Sigmoid colon (tissue), 7 donors: ENCODE data around the gene NPC1. TPM values are rescaled to one million over a fixed set of nuclear protein-coding genes. Genes with fewer than 3 reads are reported as not detected.
"Not testable (repeated sequence)": the region's sequence is repeated elsewhere in the genome, so short reads cannot be mapped to it uniquely, and the experiment has no call there.

Experiments
- DNase-seq: peaks from one replicate; pipeline ENCODE4 v3.0.0-alpha.2; 2019
- H3K27ac ChIP-seq, 4 donors: fragments of 200-600 bp; sonication (generic); one replicate each; pipeline ENCODE4 v1.5.1; 2016 to 2019; ENCODE audit warnings: mild to moderate bottlenecking in 1 of 4
- H3K27me3 ChIP-seq, 3 donors: fragments of 200-600 bp; sonication (generic); one replicate each; pipeline ENCODE4 v1.5.1; 2019; ENCODE audit warnings: mild to moderate bottlenecking in 1 of 3
- H3K36me3 ChIP-seq, 4 donors: fragments of 200-600 bp; sonication (generic); one replicate each; pipeline ENCODE4 v1.5.1; 2016 to 2019
- H3K4me1 ChIP-seq, 4 donors: fragments of 200-600 bp; sonication (generic); one replicate each; pipeline ENCODE4 v1.5.1; 2017 to 2019
- H3K4me3 ChIP-seq, 4 donors: fragments of 200-600 bp; sonication (generic); one replicate each; pipeline ENCODE4 v1.5.1; 2017 to 2019; ENCODE audit warnings: mild to moderate bottlenecking in 2 of 4, moderate library complexity in 1 of 4
- H3K9me3 ChIP-seq, 4 donors: fragments of 200-600 bp in 3 of 4; sonication (generic) in 3 of 4; one replicate each; pipeline versions ENCODE4 v1.5.1 to v1.6.1; 2013 to 2019
- CTCF ChIP-seq, 4 experiments: fragments of 450-650 bp in 3 of 4; fragments of 200-600 bp in 1 of 4; IDR thresholded peaks; one replicate each; pipeline ENCODE4 v1.5.1; 2016 to 2019; ENCODE audit warnings: antibody characterized with exemption in 4 of 4, mild to moderate bottlenecking in 3 of 4, moderate library complexity in 2 of 4
- EP300 ChIP-seq, 4 donors: sonication (generic); formaldehyde crosslinking; IDR thresholded peaks; one replicate each; pipeline ENCODE4 v1.6.1; 2017; ENCODE audit warnings: antibody characterized with exemption in 4 of 4
- POLR2A ChIP-seq, 2 donors: fragments of 450-650 bp; IDR thresholded peaks; one replicate each; pipeline ENCODE4 v1.6.1; 2016; ENCODE audit warnings: antibody characterized with exemption in 2 of 2, mild to moderate bottlenecking in 2 of 2, moderate library complexity in 2 of 2
- POLR2AphosphoS5 ChIP-seq, 4 donors: sonication (generic); formaldehyde crosslinking; IDR thresholded peaks; one replicate each; pipeline ENCODE4 v1.6.1; 2017; ENCODE audit warnings: antibody characterized with exemption in 4 of 4
- WGBS, 2 donors: extraction: QIAGEN DNeasy Blood & Tissue Kit; methylation state at CpG; one replicate each; pipeline ENCODE4 v1.1.7; 2013; 5-methylcytosine and 5-hydroxymethylcytosine counted together
- intact Hi-C: fragments of 100-400 bp; cut with DNase I; formaldehyde crosslinking; loops from one replicate; pipeline ENCODE4 v1.15.1; 2023
- polyA plus RNA-seq, 3 donors: library from polyadenylated mRNA; stranded (reverse); fragments of 200-250 nt; gene quantifications; one replicate each; pipeline ENCODE4 v1.2.3, GENCODE V29; 2013
- total RNA-seq, 4 donors: library from RNA; depleted of rRNA; stranded (reverse); fragments of >200 nt; gene quantifications; one replicate each; pipeline ENCODE4 v1.1.0, GENCODE V29; 2016
- donor health status: healthy with polysubstance abuse.
- donor health status: Bipolar disorder and iron deficiency.
- donor health status: healthy.

Gene NPC1
- total and polyA plus RNA-seq, 7 donors, result 9.0 to 59.2 (median 34.9) TPM

DNA sequence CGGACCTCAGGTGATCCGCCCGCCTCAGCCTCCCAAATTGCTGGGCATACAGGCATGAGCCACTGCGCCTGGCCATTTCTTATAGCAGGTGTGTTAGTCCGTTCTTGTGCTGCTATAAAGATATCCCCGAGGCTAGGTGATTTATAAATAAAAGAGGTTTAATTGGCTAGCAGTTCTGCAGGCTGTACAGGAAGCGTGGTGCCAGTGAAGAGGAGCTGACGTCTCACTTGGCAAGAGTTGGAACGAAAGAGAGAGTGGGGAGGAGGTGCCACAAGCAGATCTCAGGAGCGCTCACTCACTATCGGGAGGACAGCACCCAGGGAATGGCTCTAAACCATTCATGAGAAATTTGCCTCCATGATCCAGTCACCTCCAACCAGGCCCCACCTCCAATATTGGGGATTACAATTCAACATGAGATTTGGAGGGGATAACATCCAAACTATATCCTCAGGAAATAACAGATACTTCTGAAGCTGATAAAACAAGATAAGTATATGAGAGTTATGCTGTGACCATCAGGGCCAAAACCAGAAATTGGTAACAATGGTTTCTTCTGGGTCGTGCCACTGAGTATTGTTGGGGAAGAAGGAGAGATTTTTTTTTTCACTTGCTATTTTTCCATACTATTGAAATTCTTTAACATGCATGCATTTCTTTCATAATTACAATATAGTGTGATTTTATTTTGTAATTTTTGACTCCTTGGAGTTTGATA, 90.4 kb downstream of the NPC1 start:
- intact Hi-C loops, result no loop called here
- no peaks in the 10 kb centered on the region for H3K9me3 ChIP-seq
- TF ChIP-seq EP300 (IDR thresholded peaks at IDR 0.05) (no peak), CTCF (IDR thresholded peaks at IDR 0.05) (no peak), POLR2A (IDR thresholded peaks at IDR 0.05) (no peak), POLR2AphosphoS5 (IDR thresholded peaks at IDR 0.05) (no peak)
- no peaks in the 10 kb centered on the region for H3K27me3 ChIP-seq
- no peak for DNase-seq
- WGBS, 2 donors, result 43 to 56% methylated on average over 12 of the region's 12 CpGs
- H3K36me3 ChIP-seq, result no peaks in the 10 kb centered on the region
- H3K27ac ChIP-seq, result no peak overlapping the region
- H3K4me1 ChIP-seq, result no peaks in the 10 kb centered on the region
- no peak overlapping the region for H3K4me3 ChIP-seq

DNA sequence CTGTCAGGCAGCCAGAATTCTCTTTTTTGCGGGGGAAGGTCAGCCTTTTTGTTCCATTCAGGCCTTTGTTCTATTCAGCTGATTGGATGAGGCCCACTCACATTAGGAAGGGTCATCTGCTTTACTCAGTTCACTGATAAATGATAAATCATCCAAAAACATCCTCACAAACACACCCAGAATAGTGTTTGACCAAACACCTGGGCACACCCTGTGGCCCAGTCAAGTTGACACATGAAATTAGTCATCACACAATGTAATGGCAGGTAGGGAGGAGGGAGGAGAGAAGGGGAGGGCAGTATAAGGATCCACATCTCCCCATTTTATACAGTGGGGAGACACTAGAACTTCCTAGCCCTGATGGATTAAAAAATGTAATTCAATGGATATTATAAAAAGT, 91.3 kb downstream of the NPC1 start:
- Histone ChIP-seq H3K4me1 (no peaks in the 10 kb centered on the region), H3K27ac (no peak overlapping the region), H3K36me3 (no peaks in the 10 kb centered on the region), H3K27me3 (no peaks in the 10 kb centered on the region), H3K4me3 (no peak overlapping the region), H3K9me3 (no peaks in the 10 kb centered on the region)
- 93 to 95% methylated on average over 1 of the region's 1 CpG for WGBS, 2 donors
- intact Hi-C loops, result no loop called here
- TF ChIP-seq POLR2AphosphoS5 (IDR thresholded peaks at IDR 0.05), result no peak
- no peak for TF ChIP-seq EP300 (IDR thresholded peaks at IDR 0.05)
- TF ChIP-seq POLR2A (IDR thresholded peaks at IDR 0.05), result no peak
- TF ChIP-seq CTCF (IDR thresholded peaks at IDR 0.05), result no peak
- no peak for DNase-seq

DNA sequence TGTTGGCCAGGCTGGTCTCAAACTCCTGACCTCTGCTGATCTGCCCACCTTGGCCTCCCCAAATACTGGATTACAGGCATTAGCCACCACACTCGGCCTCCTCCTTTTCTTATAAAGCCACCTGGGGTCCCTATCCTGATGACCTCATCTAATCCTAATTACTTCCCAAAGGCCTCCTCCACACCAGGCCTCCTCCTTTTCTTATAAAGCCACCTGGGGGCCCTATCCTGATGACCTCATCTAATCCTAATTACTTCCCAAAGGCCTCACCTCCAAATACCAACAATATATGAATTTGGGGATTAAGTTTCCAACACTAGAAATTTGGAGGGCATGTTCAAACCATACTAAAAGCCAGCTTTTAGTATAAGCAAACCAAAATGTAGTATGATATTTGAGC, 92.7 kb downstream of the NPC1 start:
- Histone ChIP-seq H3K27me3 (no peaks in the 10 kb centered on the region), H3K9me3 (no peaks in the 10 kb centered on the region), H3K4me1 (no peaks in the 10 kb centered on the region), H3K4me3 (no peak overlapping the region), H3K36me3 (no peaks in the 10 kb centered on the region), H3K27ac (no peak overlapping the region)
- intact Hi-C loops, result no loop called here
- TF ChIP-seq POLR2AphosphoS5 (IDR thresholded peaks at IDR 0.05), result no peak
- TF ChIP-seq POLR2A (IDR thresholded peaks at IDR 0.05), result no peak
- no peak for TF ChIP-seq CTCF (IDR thresholded peaks at IDR 0.05)
- TF ChIP-seq EP300 (IDR thresholded peaks at IDR 0.05), result no peak
- 83 to 94% methylated on average over 1 of the region's 1 CpG for WGBS, 2 donors
- no peak for DNase-seq

GRCh38 chr18:23489586-23489985, 96.7 kb downstream of the NPC1 start:
- WGBS, 2 donors, result 87 to 94% methylated on average over 5 of the region's 5 CpGs
- intact Hi-C loops, H3K4me1 ChIP-seq, H3K9me3 ChIP-seq, DNase-seq, H3K27ac ChIP-seq, H3K4me3 ChIP-seq, H3K36me3 ChIP-seq, H3K27me3 ChIP-seq: not testable (repeated sequence)

DNA sequence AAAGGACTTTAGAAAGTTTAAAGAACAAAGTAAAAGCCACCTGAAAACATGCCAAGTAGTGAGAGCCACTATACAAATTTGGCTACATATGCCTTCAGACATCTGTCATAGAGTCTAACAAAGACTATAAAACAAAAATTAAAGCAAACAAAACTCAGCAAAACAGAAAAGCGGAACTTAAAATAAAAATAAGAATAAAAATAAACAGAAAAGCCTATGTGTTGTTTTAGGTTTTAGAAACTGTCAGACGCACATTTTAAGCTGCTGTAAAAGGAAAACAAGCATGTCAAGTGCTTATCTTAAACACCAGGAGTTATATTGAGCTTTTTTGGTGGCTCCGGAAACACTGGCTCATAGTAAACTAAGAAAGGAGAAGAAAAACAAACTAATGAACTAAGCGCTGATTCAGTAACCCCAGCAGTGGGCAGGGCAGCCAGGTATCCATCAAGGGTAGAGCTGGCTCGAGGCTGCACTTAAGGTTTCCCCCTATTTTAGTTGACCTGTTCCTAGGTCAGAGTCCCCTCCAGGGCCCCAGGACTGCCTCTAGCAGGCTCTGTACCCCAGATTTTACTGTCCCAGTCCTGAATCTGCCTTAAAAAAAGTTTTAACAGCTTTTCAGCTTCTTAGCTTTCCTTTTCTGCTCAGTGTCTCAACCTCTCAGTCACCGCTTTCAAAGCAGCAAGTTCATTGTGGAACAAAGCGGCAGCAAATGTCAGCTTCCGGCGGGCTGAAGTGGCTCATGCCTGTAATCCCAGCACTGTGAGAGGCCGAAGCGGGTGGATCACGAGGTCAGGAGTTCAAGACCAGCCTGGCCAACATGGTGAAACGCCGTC, 98.4 kb downstream of the NPC1 start:
- Histone ChIP-seq H3K4me1 (peaks cover 0 to 3% (median 0%) of the 10 kb centered on the region in 4 donors), H3K4me3 (peak overlapping the region in 3 of 4 donors; percentile 4 to 12 (median 11)), H3K36me3 (peaks cover 0 to 5% (median 0%) of the 10 kb centered on the region in 4 donors), H3K9me3 (no peaks in the 10 kb centered on the region), H3K27me3 (no peaks in the 10 kb centered on the region), H3K27ac (peak overlapping the region; percentile 24 to 79 (median 46))
- 22 to 46% methylated on average over 14 of the region's 14 CpGs for WGBS, 2 donors
- no peak for DNase-seq
- no peak for TF ChIP-seq POLR2A (IDR thresholded peaks at IDR 0.05)
- no peak for TF ChIP-seq EP300 (IDR thresholded peaks at IDR 0.05)
- no peak for TF ChIP-seq POLR2AphosphoS5 (IDR thresholded peaks at IDR 0.05)
- no peak for TF ChIP-seq CTCF (IDR thresholded peaks at IDR 0.05)
- intact Hi-C loops, result no loop called here
